ENCODE results near the gene CHDH. TPM values are rescaled to one million over a fixed set of nuclear protein-coding genes. Genes with fewer than 3 reads are reported as not detected.

The CHDH gene
- total RNA-seq, 1 experiment from 2014 or later: 8.8 TPM

DNA sequence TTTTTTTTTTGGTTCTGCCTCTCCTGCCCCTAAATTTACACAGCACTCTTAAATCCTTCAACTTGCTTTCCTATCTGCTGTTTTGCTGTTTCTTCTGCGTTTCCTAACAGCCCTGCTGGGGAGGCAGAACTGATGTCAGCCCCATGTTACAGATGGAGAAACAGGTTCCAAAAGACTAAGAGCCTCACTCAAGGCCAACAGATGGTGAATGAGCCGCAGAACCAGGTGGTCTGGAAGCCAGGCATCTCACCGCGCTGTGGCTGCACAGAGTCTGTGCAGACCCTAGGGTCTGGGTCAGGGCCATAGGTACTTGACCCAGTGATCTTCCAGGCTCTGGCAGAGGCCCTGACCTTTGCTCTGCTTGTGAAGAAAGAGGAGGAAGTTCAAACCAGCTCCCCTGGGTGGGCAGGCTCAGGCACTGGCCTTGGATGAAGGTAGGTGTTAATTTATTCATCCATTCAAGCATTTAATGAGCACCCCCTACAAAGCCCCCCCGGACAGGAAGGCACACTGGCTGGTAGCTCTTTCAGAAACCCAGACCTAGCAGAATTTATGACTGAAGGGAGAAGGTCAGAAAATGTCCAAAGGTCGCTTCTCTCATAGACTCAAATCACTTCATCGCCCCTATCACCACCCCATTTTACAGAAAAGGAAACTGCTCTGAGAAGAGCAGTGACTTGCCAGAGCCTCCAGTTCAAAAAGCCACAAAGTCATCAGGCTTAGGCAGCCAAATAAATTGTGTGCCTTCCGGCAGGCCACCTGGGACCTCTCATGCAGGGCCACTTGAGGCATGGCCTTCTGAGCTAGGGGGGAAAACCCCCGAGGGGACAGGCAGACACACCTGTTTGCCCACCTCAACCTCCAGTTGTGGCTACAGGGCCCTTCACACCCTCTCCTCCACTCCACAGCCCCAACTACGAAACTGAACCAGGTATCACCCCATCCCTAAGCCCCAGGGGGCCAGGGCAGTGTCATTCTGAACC is 2.7 kb downstream of the CHDH start:
- DNase-seq: no peak
- Histone ChIP-seq H3K27me3 (ENCODE audit: control insufficient read depth, insufficient read depth, low read length) (peaks cover 10% of the 10 kb centered on the region), H3K4me3 (ENCODE audit: insufficient read depth, low read depth, low read length) (no peak overlapping the region), H3K36me3 (replicated peaks; ENCODE audit: control insufficient read depth, insufficient read depth, low read length) (no peaks in the 10 kb centered on the region; the same call in 1 of the 2 replicates)

GRCh38 chr3:53842436-53843194 is 3.6 kb downstream of the CHDH start:
- H3K27me3 ChIP-seq (ENCODE audit: control insufficient read depth, insufficient read depth, low read length): peaks cover 10% of the 10 kb centered on the region
- peak; percentile 67 for DNase-seq
- no peak overlapping the region for H3K4me3 ChIP-seq (ENCODE audit: insufficient read depth, low read depth, low read length)
- H3K36me3 ChIP-seq (replicated peaks; ENCODE audit: control insufficient read depth, insufficient read depth, low read length): no peaks in the 10 kb centered on the region; the same call in 1 of the 2 replicates

GRCh38 chr3:53841296-53841695 is 4.9 kb downstream of the CHDH start:
- no peak overlapping the region for H3K4me3 ChIP-seq (ENCODE audit: insufficient read depth, low read depth, low read length)
- H3K36me3 ChIP-seq (replicated peaks; ENCODE audit: control insufficient read depth, insufficient read depth, low read length): no peaks in the 10 kb centered on the region; the same call in 1 of the 2 replicates
- H3K27me3 ChIP-seq (ENCODE audit: control insufficient read depth, insufficient read depth, low read length): peaks cover 1% of the 10 kb centered on the region; the same call in 1 of the 2 replicates
- no peak for DNase-seq

GRCh38 chr3:53837331-53837730 is 8.9 kb downstream of the CHDH start:
- no peak for DNase-seq
- Histone ChIP-seq H3K4me3 (ENCODE audit: insufficient read depth, low read depth, low read length) (no peak overlapping the region), H3K27me3 (ENCODE audit: control insufficient read depth, insufficient read depth, low read length) (no peaks in the 10 kb centered on the region), H3K36me3 (replicated peaks; ENCODE audit: control insufficient read depth, insufficient read depth, low read length) (no peaks in the 10 kb centered on the region; the same call in 1 of the 2 replicates)

GRCh38 chr3:53836084-53836872 is 9.9 kb downstream of the CHDH start:
- DNase-seq: no peak
- H3K27me3 ChIP-seq (ENCODE audit: control insufficient read depth, insufficient read depth, low read length): no peaks in the 10 kb centered on the region
- no peak overlapping the region for H3K4me3 ChIP-seq (ENCODE audit: insufficient read depth, low read depth, low read length)

GRCh38 chr3:53835257-53835656 is 11.0 kb downstream of the CHDH start:
- Histone ChIP-seq H3K27me3 (ENCODE audit: control insufficient read depth, insufficient read depth, low read length) (no peaks in the 10 kb centered on the region), H3K36me3 (replicated peaks; ENCODE audit: control insufficient read depth, insufficient read depth, low read length) (no peaks in the 10 kb centered on the region; the same call in 1 of the 2 replicates), H3K4me3 (ENCODE audit: insufficient read depth, low read depth, low read length) (no peak overlapping the region)
- DNase-seq: no peak

More at GRCh38 chr3:53836084-53836872, 9.9 kb downstream of the CHDH start:
- no peaks in the 10 kb centered on the region; the same call in 1 of the 2 replicates for H3K36me3 ChIP-seq (replicated peaks; ENCODE audit: control insufficient read depth, insufficient read depth, low read length)

DNA sequence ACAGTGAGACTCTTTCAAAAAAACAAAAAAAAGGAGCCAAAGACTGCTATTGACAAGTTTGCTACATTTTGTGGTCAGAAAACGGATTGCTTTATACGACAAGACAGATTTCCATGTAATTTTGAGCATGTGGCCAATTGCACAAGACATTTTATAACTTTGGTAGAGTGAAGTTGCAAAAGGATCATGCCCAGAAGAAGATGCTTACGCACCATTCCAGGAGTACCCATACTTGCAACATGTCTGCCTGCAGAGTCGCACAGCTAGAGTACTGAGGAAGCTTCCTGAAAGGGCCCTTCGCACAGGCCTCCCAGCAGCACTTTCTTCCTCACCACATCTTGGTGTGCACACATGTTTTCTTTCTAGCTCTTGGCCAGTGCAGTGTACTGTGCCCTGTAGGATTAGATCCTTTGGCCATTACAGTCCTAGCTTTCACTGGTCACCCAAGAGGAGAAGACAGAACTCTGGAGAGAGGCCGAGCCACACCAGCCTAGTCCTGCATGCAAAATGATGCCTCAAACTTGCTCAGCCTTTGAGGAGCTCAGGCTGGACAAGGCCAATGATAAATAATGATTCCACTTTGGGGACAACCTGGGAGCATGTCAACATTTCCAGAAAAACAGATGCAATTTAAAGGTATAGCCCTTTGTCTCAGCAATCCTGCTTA is 11.7 kb downstream of the CHDH start:
- Histone ChIP-seq H3K4me3 (ENCODE audit: insufficient read depth, low read depth, low read length) (no peak overlapping the region), H3K27me3 (ENCODE audit: control insufficient read depth, insufficient read depth, low read length) (no peaks in the 10 kb centered on the region), H3K36me3 (replicated peaks; ENCODE audit: control insufficient read depth, insufficient read depth, low read length) (no peaks in the 10 kb centered on the region; the same call in 1 of the 2 replicates)
- DNase-seq: no peak

DNA sequence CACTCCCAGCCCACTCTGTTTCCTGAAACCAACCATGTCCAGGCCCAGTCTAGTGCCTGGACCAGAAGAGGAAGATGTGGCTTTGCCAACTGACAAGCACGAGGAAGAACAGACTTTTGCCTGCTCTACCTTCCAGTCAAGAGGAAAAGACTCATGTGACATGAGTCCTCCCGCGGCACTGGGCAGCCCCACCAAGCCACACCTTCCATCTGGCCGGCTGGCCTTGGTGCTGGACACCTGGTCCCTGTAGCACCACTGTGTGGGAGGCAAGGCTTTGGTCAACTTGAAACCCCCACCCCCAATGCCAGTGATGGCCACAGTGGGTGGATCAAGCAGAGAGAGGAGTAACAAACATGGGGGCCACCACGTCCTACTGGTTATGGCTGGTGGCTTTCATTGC is 12.5 kb downstream of the CHDH start:
- H3K4me3 ChIP-seq (ENCODE audit: insufficient read depth, low read depth, low read length): no peak overlapping the region
- H3K36me3 ChIP-seq (replicated peaks; ENCODE audit: control insufficient read depth, insufficient read depth, low read length): no peaks in the 10 kb centered on the region; the same call in 1 of the 2 replicates
- no peak for DNase-seq
- H3K27me3 ChIP-seq (ENCODE audit: control insufficient read depth, insufficient read depth, low read length): no peaks in the 10 kb centered on the region

DNA sequence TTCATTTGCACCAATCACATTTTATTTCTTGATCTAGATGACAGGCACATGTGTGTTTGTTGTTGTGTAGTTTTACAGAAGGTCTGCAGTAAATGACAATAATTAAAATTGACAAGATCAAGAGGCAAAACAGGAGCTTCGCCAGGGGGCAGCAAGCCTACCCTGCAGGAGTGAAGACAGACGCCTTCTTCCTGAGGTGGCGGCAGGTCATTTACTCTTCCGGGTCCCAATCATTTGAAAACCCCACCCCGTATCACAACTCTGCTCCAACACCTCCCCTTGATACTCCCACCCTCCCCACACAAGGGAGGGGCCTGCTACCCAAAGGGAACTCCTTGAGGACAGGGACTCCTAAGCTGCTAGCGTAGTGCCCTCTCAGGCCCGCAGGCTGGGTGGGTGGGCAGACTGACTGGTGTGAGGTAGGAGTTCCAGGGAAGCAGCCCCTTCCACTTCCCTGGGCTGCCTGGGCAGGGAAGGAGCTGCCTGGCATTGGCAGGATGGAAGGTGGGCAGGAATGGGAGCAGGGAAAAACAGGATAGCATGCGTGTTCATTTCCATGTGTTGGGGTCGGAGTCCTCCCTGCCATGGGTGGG is 13.1 kb downstream of the CHDH start:
- DNase-seq: no peak
- H3K36me3 ChIP-seq (replicated peaks; ENCODE audit: control insufficient read depth, insufficient read depth, low read length): no peaks in the 10 kb centered on the region
- no peaks in the 10 kb centered on the region for H3K27me3 ChIP-seq (ENCODE audit: control insufficient read depth, insufficient read depth, low read length)
- no peak overlapping the region for H3K4me3 ChIP-seq (ENCODE audit: insufficient read depth, low read depth, low read length)

DNA sequence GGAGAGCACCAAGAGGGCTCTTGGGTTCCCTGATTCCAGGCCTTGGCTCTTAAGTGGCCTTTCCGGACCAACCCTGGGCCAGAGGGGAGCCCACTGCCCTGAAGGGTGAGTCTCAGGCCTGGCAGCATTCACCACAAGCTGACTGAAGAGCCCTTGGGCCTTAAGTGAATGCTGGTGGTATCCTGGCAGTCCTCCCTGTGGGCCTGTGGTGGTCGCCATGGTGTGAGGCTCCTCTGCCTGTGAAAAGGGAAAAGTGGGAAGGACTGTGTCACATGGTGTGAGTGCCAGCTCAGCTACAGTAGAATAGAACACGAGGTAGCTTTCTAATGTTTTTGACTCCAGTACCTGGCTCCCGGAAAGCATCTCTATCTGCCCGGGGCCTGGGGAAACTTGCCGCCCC is 15.3 kb downstream of the CHDH start:
- DNase-seq: no peak
- no peaks in the 10 kb centered on the region for H3K27me3 ChIP-seq (ENCODE audit: control insufficient read depth, insufficient read depth, low read length)
- H3K36me3 ChIP-seq (replicated peaks; ENCODE audit: control insufficient read depth, insufficient read depth, low read length): no peaks in the 10 kb centered on the region
- H3K4me3 ChIP-seq (ENCODE audit: insufficient read depth, low read depth, low read length): no peak overlapping the region

DNA sequence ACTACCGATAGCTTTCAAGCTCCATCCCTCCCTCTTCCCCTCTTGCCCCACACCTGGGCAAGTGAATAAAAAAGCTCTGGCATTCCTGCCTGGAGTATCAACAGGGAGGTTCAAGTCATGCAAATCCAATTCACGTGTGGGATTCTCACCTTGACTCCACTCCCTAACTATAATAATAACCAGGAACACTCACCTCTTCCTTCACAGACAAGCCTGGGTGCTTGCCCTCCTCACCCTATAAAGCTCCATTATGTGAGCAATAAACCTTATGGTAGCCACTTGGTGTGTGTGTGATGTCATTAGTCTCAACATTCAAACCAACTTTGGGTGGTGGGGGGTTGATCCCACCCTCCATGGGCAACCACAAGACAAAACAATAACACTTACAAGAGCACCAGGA is 16.6 kb downstream of the CHDH start:
- H3K27me3 ChIP-seq (ENCODE audit: control insufficient read depth, insufficient read depth, low read length): no peaks in the 10 kb centered on the region
- DNase-seq: no peak
- H3K36me3 ChIP-seq (replicated peaks; ENCODE audit: control insufficient read depth, insufficient read depth, low read length): no peaks in the 10 kb centered on the region
- H3K4me3 ChIP-seq (ENCODE audit: insufficient read depth, low read depth, low read length): no peak overlapping the region

GRCh38 chr3:53828581-53828980 is 17.6 kb downstream of the CHDH start:
- Histone ChIP-seq H3K36me3 (replicated peaks; ENCODE audit: control insufficient read depth, insufficient read depth, low read length) (no peaks in the 10 kb centered on the region), H3K4me3 (ENCODE audit: insufficient read depth, low read depth, low read length) (no peak overlapping the region), H3K27me3 (ENCODE audit: control insufficient read depth, insufficient read depth, low read length) (no peaks in the 10 kb centered on the region)
- DNase-seq: no peak

DNA sequence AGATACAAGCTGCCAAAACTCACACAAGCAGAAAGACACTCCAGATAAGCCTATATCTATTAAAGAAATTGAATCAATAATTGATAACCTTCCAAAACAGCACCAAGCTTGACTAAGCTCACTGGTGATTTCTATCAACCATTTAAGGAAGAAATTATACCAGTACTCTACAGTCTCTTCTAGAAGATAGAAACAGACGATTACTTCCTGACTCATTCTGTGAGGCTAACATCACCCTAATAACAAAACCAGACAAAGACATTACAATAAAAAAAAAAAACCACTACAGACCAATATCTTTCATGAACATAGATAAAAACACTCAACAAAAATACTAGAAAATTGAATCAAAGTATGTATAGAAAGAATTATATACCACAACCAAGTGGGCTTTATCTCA is 20.2 kb downstream of the CHDH start:
- no peak for DNase-seq
- no peak overlapping the region for H3K4me3 ChIP-seq (ENCODE audit: insufficient read depth, low read depth, low read length)

More for the DNA sequence above, 20.2 kb downstream of the CHDH start:
- Histone ChIP-seq H3K27me3 (ENCODE audit: control insufficient read depth, insufficient read depth, low read length) (no peaks in the 10 kb centered on the region), H3K36me3 (replicated peaks; ENCODE audit: control insufficient read depth, insufficient read depth, low read length) (no peaks in the 10 kb centered on the region; the same call in none of the 2 replicates)
